SKM-1 (cell line): ENCODE results near the gene EHMT1.

Experiments
- DNase-seq: peaks from one replicate; lab custom pipeline; 2025; ENCODE audit not compliant: unreplicated experiment; lab: John Stamatoyannopoulos, UW

EHMT1 gene

GRCh38 chr9:137643921-137644320 is 25.1 kb downstream of the EHMT1 start:
- DNase-seq: no peak

GRCh38 chr9:137645211-137645610 is 26.4 kb downstream of the EHMT1 start:
- DNase-seq: no peak

GRCh38 chr9:137646341-137646740 is 27.5 kb downstream of the EHMT1 start:
- no peak for DNase-seq

- DNase-seq: no peak
These were observed 28.4 kb downstream of the EHMT1 start for GRCh38 chr9:137647096-137647714.

GRCh38 chr9:137648396-137648795 is 29.6 kb downstream of the EHMT1 start:
- no peak for DNase-seq

GRCh38 chr9:137649553-137649952 is 30.7 kb downstream of the EHMT1 start:
- no peak for DNase-seq

- no peak for DNase-seq
These were observed 31.5 kb downstream of the EHMT1 start for GRCh38 chr9:137650259-137650658.

GRCh38 chr9:137650779-137651178 is 32.0 kb downstream of the EHMT1 start:
- DNase-seq: no peak

- DNase-seq: no peak
These were observed 37.6 kb downstream of the EHMT1 start for GRCh38 chr9:137656416-137656815.

- DNase-seq: no peak
These were observed 38.8 kb downstream of the EHMT1 start for GRCh38 chr9:137657606-137658005.

- no peak for DNase-seq
These were observed 40.0 kb downstream of the EHMT1 start for GRCh38 chr9:137658781-137659180.

- no peak for DNase-seq
These were observed 41.3 kb downstream of the EHMT1 start for GRCh38 chr9:137660144-137660543.

GRCh38 chr9:137663584-137663983 is 44.8 kb downstream of the EHMT1 start:
- DNase-seq: no peak

GRCh38 chr9:137664676-137665075 is 45.9 kb downstream of the EHMT1 start:
- no peak for DNase-seq

- no peak for DNase-seq
These were observed 46.4 kb downstream of the EHMT1 start for GRCh38 chr9:137665226-137665625.

- no peak for DNase-seq
These were observed 47.1 kb downstream of the EHMT1 start for GRCh38 chr9:137665697-137666512.

- DNase-seq: no peak
These were observed 47.7 kb downstream of the EHMT1 start for GRCh38 chr9:137666513-137666822.

GRCh38 chr9:137666955-137667670 is 48.3 kb downstream of the EHMT1 start:
- DNase-seq: no peak

- no peak for DNase-seq
These were observed 49.4 kb downstream of the EHMT1 start for GRCh38 chr9:137668203-137668602.

GRCh38 chr9:137669261-137669672 is 50.5 kb downstream of the EHMT1 start:
- DNase-seq: no peak

- DNase-seq: no peak
These were observed 51.8 kb downstream of the EHMT1 start for GRCh38 chr9:137670391-137671195.
